GM12875 (cell line): ENCODE data around the gene SUCLG2.

ENCODE experiments used
- H3K4me3 ChIP-seq: one replicate; pipeline ENCODE4 v1.5.1; 2011; ENCODE audit warnings: low read depth, low read length, control low read depth
- TF ChIP-seq, protein P1 (sequence below): IDR thresholded peaks from 2 replicates; pipeline ENCODE4 v1.5.1; 2011; ENCODE audit warnings: low read depth, mild to moderate bottlenecking, control low read depth, inconsistent platforms, low read length, moderate library complexity, borderline replicate concordance; ENCODE audit not compliant: insufficient read depth

The SUCLG2 gene

DNA sequence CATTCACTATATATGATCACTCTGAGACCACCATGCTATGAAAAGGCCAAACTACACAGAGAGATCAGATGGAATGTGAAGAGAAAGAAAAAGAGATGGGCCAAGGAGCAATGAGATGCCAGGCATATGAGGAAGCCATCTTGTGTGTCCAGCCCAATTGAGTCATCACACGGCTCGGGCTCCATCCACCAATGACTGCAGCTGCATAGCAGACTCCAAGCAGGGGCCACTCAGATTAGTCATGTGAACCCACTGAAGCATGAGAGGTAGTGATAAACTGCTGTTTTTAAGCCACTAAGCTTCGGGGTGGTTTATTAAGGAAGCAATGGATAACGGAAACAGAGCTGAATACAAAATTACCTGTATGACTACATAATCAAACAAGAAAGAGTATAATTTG lies 185.9 kb downstream of the SUCLG2 start:
- no peak overlapping the region for H3K4me3 ChIP-seq
- TF ChIP-seq, protein P1, sequence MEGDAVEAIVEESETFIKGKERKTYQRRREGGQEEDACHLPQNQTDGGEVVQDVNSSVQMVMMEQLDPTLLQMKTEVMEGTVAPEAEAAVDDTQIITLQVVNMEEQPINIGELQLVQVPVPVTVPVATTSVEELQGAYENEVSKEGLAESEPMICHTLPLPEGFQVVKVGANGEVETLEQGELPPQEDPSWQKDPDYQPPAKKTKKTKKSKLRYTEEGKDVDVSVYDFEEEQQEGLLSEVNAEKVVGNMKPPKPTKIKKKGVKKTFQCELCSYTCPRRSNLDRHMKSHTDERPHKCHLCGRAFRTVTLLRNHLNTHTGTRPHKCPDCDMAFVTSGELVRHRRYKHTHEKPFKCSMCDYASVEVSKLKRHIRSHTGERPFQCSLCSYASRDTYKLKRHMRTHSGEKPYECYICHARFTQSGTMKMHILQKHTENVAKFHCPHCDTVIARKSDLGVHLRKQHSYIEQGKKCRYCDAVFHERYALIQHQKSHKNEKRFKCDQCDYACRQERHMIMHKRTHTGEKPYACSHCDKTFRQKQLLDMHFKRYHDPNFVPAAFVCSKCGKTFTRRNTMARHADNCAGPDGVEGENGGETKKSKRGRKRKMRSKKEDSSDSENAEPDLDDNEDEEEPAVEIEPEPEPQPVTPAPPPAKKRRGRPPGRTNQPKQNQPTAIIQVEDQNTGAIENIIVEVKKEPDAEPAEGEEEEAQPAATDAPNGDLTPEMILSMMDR: no peak

DNA sequence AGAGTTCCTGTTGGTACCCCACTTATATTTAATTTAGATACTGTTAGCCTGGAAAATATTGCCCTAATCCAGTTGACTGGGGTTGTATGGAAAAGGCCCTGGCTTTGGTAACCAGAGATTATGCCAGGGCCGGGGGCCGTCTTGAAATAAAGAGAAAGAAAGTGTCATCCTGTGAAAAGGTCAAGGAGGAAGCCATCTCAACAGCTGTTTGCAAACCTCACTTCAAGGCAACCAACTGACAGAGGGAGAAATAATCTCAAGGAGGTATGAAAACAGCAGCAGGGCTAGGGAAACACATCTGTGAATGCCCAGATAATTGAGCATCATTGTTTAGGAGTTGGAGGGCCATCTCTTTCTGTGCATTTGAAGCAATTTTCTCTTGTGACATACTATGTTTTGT lies 190.8 kb downstream of the SUCLG2 start:
- TF ChIP-seq, protein P1: no peak
- no peak overlapping the region for H3K4me3 ChIP-seq

DNA sequence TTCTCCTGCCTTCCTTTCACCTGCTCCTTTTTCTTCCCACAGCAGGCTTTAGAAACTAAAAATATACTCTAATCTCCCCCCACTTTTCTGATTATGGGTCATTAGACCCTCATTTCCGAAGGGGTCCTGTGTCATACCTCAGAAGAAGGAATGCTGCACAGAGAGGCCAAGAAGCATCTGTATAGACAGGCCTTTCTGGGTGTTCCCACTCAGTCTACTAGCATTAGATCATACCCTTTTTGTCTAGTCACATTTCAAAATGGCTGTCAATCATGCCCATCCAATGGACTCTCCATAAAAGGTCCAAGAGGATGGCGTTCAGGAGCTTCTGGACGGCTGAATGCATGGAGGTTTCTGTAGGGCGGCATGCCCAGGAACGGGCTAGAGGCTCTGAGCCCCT lies 192.2 kb downstream of the SUCLG2 start:
- TF ChIP-seq, protein P1: no peak
- H3K4me3 ChIP-seq: no peak overlapping the region

DNA sequence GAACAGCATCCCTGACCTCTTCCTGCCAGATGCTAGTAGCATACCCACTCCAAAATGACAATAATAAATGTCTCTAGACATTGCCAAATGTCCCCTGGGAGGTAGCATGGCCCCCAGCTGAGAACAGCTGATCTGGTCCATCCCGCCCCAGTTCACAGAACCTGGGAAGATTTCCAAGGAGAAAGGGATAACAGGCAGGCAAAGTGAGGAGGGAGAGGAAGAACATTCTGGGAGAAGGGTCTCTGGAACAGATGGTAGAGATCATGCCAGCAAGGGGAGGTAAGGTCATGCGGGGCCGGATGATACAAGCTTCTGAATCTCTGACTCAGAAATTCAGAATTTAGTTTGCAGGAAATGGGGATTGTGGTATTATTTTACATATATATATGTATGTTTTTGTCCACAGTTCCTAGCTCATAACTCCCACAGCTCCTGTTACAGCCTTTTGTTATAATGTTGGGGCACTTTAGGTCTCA lies 192.7 kb downstream of the SUCLG2 start:
- TF ChIP-seq, protein P1: no peak
- no peak overlapping the region for H3K4me3 ChIP-seq

DNA sequence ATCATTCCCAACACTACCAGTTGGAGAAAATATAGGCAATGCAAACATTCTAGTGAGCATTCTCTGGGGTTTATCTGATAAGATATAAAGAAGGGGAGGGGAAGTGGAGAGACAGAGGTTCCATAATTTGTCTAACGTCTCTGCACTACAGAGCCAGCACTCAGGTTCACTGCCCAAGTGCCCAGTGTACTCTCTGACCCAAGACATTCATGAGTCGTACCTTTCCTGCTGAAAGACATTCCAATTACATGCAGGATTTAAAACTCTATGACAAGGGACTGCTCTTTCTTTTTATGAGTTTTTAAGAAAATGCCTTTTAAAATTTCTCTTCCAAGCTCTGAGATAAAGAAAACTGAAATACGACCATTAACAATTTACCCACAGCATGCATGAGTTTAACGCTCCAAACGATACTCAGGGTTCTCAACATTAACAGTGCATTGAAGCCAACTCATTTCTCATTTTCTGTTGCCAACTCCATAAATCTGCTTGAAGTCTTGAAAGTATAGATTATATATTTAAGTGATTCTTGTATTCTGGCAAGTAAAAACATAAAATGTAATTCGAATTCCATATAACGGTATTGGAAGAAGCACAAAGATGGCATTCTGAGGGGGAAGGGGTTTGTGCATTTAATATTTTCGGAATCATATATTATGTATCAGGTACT lies 193.4 kb downstream of the SUCLG2 start:
- TF ChIP-seq, protein P1: no peak
- no peak overlapping the region for H3K4me3 ChIP-seq

DNA sequence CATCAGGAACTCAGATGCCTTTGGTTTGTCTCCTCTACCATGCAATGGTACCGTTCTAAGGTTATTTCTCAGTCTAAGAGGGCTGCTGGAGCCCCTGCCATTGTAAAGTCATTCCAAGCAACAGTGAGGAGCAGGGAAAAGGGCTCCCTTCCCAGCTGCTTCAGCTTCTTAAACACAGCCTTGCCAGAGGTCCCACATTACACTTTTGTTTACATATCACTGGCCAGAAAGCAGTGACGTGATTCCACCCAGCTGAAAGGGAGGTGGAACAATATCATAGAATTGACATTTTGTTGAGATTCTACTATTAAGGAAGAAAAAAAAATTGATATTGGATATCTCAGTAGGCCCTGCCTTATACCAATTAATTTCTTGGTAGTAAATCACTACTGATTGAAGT lies 194.6 kb downstream of the SUCLG2 start:
- TF ChIP-seq, protein P1: no peak

DNA sequence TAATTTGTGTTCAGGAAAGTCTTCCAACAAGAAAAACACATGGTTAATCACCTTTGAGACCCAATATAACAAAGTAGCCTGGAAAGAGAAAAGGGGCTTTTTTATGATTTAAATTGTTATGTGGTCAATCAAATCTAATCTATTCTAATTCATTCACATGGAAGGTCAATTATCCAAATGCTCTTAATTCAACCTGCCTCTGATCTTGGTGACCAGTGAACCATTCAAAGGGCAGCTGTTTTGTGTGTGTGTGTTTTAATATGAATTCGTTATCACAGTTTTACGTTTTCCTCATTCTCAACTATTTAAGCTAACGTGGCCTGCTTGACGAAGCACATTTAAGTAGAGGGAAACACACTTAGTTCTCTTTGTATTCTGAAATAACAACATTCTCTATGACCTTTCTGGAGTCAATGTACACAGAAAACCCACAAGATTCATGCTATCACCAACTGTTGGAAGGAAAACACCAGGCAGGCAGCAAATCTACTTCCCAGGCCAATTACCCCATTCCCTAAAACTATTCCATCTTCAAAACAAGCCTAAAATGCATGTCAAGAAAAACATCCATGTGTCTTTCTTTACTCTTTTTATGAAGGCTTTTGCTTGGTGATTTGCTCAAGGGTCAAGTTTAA lies 195.4 kb downstream of the SUCLG2 start:
- H3K4me3 ChIP-seq: no peak overlapping the region
- TF ChIP-seq, protein P1: no peak

More for the DNA sequence above, 194.6 kb downstream of the SUCLG2 start:
- H3K4me3 ChIP-seq: no peak overlapping the region
